Panc1 (cell line): ENCODE results near the gene ATM.

ENCODE experiments used
- CTCF ChIP-seq: fragments of 450-650 bp; IDR thresholded peaks from 2 replicates; pipeline ENCODE4 v1.5.1; 2017; ENCODE audit warnings: mild to moderate bottlenecking
- POLR2AphosphoS5 ChIP-seq: IDR thresholded peaks from 2 replicates; pipeline ENCODE4 v1.6.1; 2012; ENCODE audit warnings: mild to moderate bottlenecking, low read depth, low read length, moderate library complexity
- REST ChIP-seq, 2 experiments: IDR thresholded peaks; 2 replicates each; pipeline ENCODE4 v1.6.1; 2011 to 2012; ENCODE audit warnings: low read depth in 2 of 2, control low read depth in 1 of 2, low read length in 1 of 2, mild to moderate bottlenecking in 1 of 2, moderate library complexity in 1 of 2; ENCODE audit not compliant: insufficient read depth in 1 of 2
- TCF7L2 ChIP-seq: IDR thresholded peaks from 2 replicates; pipeline ENCODE4 v1.6.1; 2011; ENCODE audit warnings: mild to moderate bottlenecking, low read depth, low read length, inconsistent platforms

GRCh38 chr11:108213784-108214183 lies 9.1 kb upstream of the ATM start:
- TF ChIP-seq CTCF: no peak
- no peak for TF ChIP-seq TCF7L2
- no peak for TF ChIP-seq POLR2AphosphoS5
- TF ChIP-seq REST (IDR thresholded peaks at IDR 0.05; ENCODE audit: insufficient read depth in 1 of 2, low read depth in 2 of 2, low read length in 1 of 2): no peak
